Neuronal stem cell (in vitro differentiated cells): ENCODE data around the gene ELOVL1.
A peak's percentile ranks its signal among the peaks of the same experiment; 100 is the strongest.

Experiments
- DNase-seq: peaks from one replicate; pipeline ENCODE4 v3.0.0-alpha.2; 2013; ENCODE audit warnings: low spot score
- H2AFZ ChIP-seq: one replicate; pipeline ENCODE4 v1.6.1; 2013; ENCODE audit warnings: mild to moderate bottlenecking, low read length, inconsistent platforms
- H2AK5ac ChIP-seq: 2 replicates; pipeline ENCODE4 v1.6.1; 2013; ENCODE audit warnings: low read depth, mild to moderate bottlenecking, inconsistent platforms, low read length, moderate library complexity, mixed read lengths
- H2BK120ac ChIP-seq: 2 replicates; pipeline ENCODE4 v1.6.1; 2013; ENCODE audit warnings: low read depth, mild to moderate bottlenecking, inconsistent platforms, low read length, moderate library complexity, mixed read lengths
- H2BK12ac ChIP-seq: one replicate; pipeline ENCODE4 v1.6.1; 2013; ENCODE audit warnings: low read length, inconsistent platforms
- H2BK15ac ChIP-seq: 2 replicates; pipeline ENCODE4 v1.6.1; 2013; ENCODE audit warnings: mild to moderate bottlenecking, low read length, inconsistent platforms, mixed read lengths
- H2BK5ac ChIP-seq: one replicate; pipeline ENCODE4 v1.6.1; 2013; ENCODE audit warnings: inconsistent platforms, mild to moderate bottlenecking, low read length, moderate library complexity
- H3K14ac ChIP-seq: one replicate; pipeline ENCODE4 v1.6.1; 2013; ENCODE audit warnings: low read length, inconsistent platforms
- H3K18ac ChIP-seq: 2 replicates; pipeline ENCODE4 v1.6.1; 2013; ENCODE audit warnings: low read length, inconsistent platforms
- H3K23ac ChIP-seq: 2 replicates; pipeline ENCODE4 v1.6.1; 2013; ENCODE audit warnings: low read depth, mild to moderate bottlenecking, mixed read lengths, low read length, inconsistent platforms; ENCODE audit not compliant: poor library complexity
- H3K27ac ChIP-seq: replicated peaks from 3 replicates; pipeline ENCODE4 v1.5.1; 2013; ENCODE audit warnings: low read length, inconsistent platforms
- H3K27me3 ChIP-seq, 3 experiments: 2 replicates each; pipeline ENCODE4 v1.6.1; 2013; ENCODE audit warnings: low read length in 3 of 3, mild to moderate bottlenecking in 2 of 3, inconsistent platforms in 1 of 3, low read depth in 1 of 3, mixed read lengths in 1 of 3, moderate library complexity in 1 of 3; ENCODE audit not compliant: control insufficient read depth in 3 of 3, insufficient read depth in 3 of 3
- H3K36me3 ChIP-seq, 2 donors: replicated peaks in 1 of 2; 2 replicates each; pipeline ENCODE4 v1.6.1; 2013; ENCODE audit warnings: low read length in 2 of 2; ENCODE audit not compliant: control insufficient read depth in 2 of 2, insufficient read depth in 2 of 2
- H3K4ac ChIP-seq: 2 replicates; pipeline ENCODE4 v1.6.1; 2013; ENCODE audit warnings: inconsistent platforms, mild to moderate bottlenecking, low read length, moderate library complexity
- H3K4me1 ChIP-seq, 2 donors: 1 replicate in 1 of 2; 2 replicates in 1 of 2; pipeline ENCODE4 v1.6.1; 2013; ENCODE audit warnings: low read length in 2 of 2, low read depth in 1 of 2; ENCODE audit not compliant: control insufficient read depth in 2 of 2, insufficient read depth in 1 of 2
- H3K4me2 ChIP-seq: one replicate; pipeline ENCODE4 v1.6.1; 2013; ENCODE audit warnings: mild to moderate bottlenecking, low read length, inconsistent platforms; ENCODE audit not compliant: insufficient read depth, poor library complexity, severe bottlenecking
- H3K4me3 ChIP-seq, 2 donors: 2 replicates each; pipeline ENCODE4 v1.5.1; 2013; ENCODE audit warnings: low read length in 2 of 2, mild to moderate bottlenecking in 2 of 2, inconsistent platforms in 1 of 2, moderate library complexity in 1 of 2
- H3K79me1 ChIP-seq: one replicate; pipeline ENCODE4 v1.6.1; 2013; ENCODE audit warnings: low read depth, mild to moderate bottlenecking, inconsistent platforms, low read length, moderate library complexity
- H3K9ac ChIP-seq: one replicate; pipeline ENCODE4 v1.6.1; 2013; ENCODE audit warnings: mild to moderate bottlenecking, low read depth, low read length, inconsistent platforms; ENCODE audit not compliant: poor library complexity
- H3K9me3 ChIP-seq, 2 donors: replicated peaks in 1 of 2; 2 replicates each; pipeline versions ENCODE3 to v1.6.1; 2013; ENCODE audit warnings: low read length in 2 of 2, mild to moderate bottlenecking in 2 of 2, inconsistent platforms in 1 of 2, low read depth in 1 of 2, mixed read lengths in 1 of 2, moderate library complexity in 1 of 2; ENCODE audit not compliant: control insufficient read depth in 2 of 2, insufficient read depth in 1 of 2
- H4K8ac ChIP-seq: one replicate; pipeline ENCODE4 v1.6.1; 2013; ENCODE audit warnings: low read depth, mild to moderate bottlenecking, inconsistent platforms, low read length, moderate library complexity
- H4K91ac ChIP-seq: one replicate; pipeline ENCODE4 v1.6.1; 2013; ENCODE audit warnings: low read length, low read depth, mild to moderate bottlenecking, inconsistent platforms; ENCODE audit not compliant: poor library complexity
- WGBS, 2 donors: extraction: QIAGEN DNeasy Blood & Tissue Kit; methylation state at CpG; one replicate each; pipeline ENCODE4 v1.1.7; 2013; ENCODE audit warnings: missing lambda C conversion rate in 2 of 2, mixed read lengths in 1 of 2; ENCODE audit not compliant: insufficient read length in 2 of 2, insufficient replicate concordance in 1 of 2; ENCODE audit errors: extremely low coverage in 2 of 2; 5-methylcytosine and 5-hydroxymethylcytosine counted together

Gene ELOVL1

GRCh38 chr1:43381612-43382011, 13.8 kb upstream of the ELOVL1 start:
- no peaks in the 10 kb centered on the region for H3K27me3 ChIP-seq
- no peak overlapping the region for H2AFZ ChIP-seq
- H3K18ac ChIP-seq: no peak overlapping the region
- DNase-seq: no peak
- H4K91ac ChIP-seq: no peak overlapping the region
- H3K79me1 ChIP-seq: no peaks in the 10 kb centered on the region
- no peaks in the 10 kb centered on the region for H3K9me3 ChIP-seq
- H3K36me3 ChIP-seq: peaks cover 28 to 57% of the 10 kb centered on the region in 2 donors
- H3K4ac ChIP-seq: no peak overlapping the region
- no peak overlapping the region for H3K9ac ChIP-seq
- H2BK15ac ChIP-seq: no peak overlapping the region
- no peak overlapping the region for H2BK5ac ChIP-seq
- no peak overlapping the region for H3K4me2 ChIP-seq
- no peak overlapping the region for H3K23ac ChIP-seq
- no peak overlapping the region for H2AK5ac ChIP-seq
- H2BK120ac ChIP-seq: no peak overlapping the region
- H3K14ac ChIP-seq: no peak overlapping the region
- no CpG with 5 or more reads among the region's 3 CpGs for WGBS, 2 donors
- no peak overlapping the region for H2BK12ac ChIP-seq
- no peak overlapping the region for H4K8ac ChIP-seq
- H3K4me1 ChIP-seq: peaks cover 0 to 6% of the 10 kb centered on the region in 2 donors
- no peak overlapping the region for H3K4me3 ChIP-seq
- peak overlapping the region; percentile 55 for H3K27ac ChIP-seq

GRCh38 chr1:43379476-43379875, 11.7 kb upstream of the ELOVL1 start:
- no peak overlapping the region for H4K91ac ChIP-seq
- H3K14ac ChIP-seq: no peak overlapping the region
- H3K4me1 ChIP-seq: peaks cover 0 to 6% of the 10 kb centered on the region in 2 donors
- no peak overlapping the region for H2BK120ac ChIP-seq
- no peaks in the 10 kb centered on the region for H3K9me3 ChIP-seq
- no peak overlapping the region for H4K8ac ChIP-seq
- H3K9ac ChIP-seq: no peak overlapping the region
- H3K36me3 ChIP-seq: peaks cover 12 to 36% of the 10 kb centered on the region in 2 donors
- H3K4ac ChIP-seq: no peak overlapping the region
- H2BK15ac ChIP-seq: no peak overlapping the region
- H2AFZ ChIP-seq: no peak overlapping the region
- no peak overlapping the region for H3K4me2 ChIP-seq
- no CpG with 5 or more reads among the region's 1 CpG for WGBS, 2 donors
- H3K79me1 ChIP-seq: no peaks in the 10 kb centered on the region
- H3K18ac ChIP-seq: no peak overlapping the region
- H2BK5ac ChIP-seq: no peak overlapping the region
- H2AK5ac ChIP-seq: no peak overlapping the region
- H3K4me3 ChIP-seq: no peak overlapping the region
- H3K27ac ChIP-seq: no peak overlapping the region
- no peak overlapping the region for H2BK12ac ChIP-seq
- H3K27me3 ChIP-seq: no peaks in the 10 kb centered on the region
- DNase-seq: no peak
- H3K23ac ChIP-seq: no peak overlapping the region

- no peak overlapping the region for H3K14ac ChIP-seq
- no CpG with 5 or more reads among the region's 1 CpG for WGBS, 2 donors
- no peak overlapping the region for H3K9ac ChIP-seq
- no peak overlapping the region for H2AK5ac ChIP-seq
- no peaks in the 10 kb centered on the region for H3K79me1 ChIP-seq
- H2BK5ac ChIP-seq: no peak overlapping the region
- H3K36me3 ChIP-seq: peaks cover 3 to 20% of the 10 kb centered on the region in 2 donors
- no peak overlapping the region for H2AFZ ChIP-seq
- H3K18ac ChIP-seq: no peak overlapping the region
- no peak overlapping the region for H3K4me3 ChIP-seq
- no peak overlapping the region for H3K23ac ChIP-seq
- H3K27me3 ChIP-seq: no peaks in the 10 kb centered on the region
- no peak overlapping the region for H2BK15ac ChIP-seq
- H4K8ac ChIP-seq: no peak overlapping the region
- no peak overlapping the region for H3K27ac ChIP-seq
- DNase-seq: no peak
- no peak overlapping the region for H3K4me2 ChIP-seq
- H2BK12ac ChIP-seq: no peak overlapping the region
- no peak overlapping the region for H2BK120ac ChIP-seq
- H4K91ac ChIP-seq: no peak overlapping the region
- peaks cover 0 to 6% of the 10 kb centered on the region in 2 donors for H3K4me1 ChIP-seq
- no peaks in the 10 kb centered on the region for H3K9me3 ChIP-seq
- no peak overlapping the region for H3K4ac ChIP-seq
Measured at GRCh38 chr1:43377831-43378230, 10.0 kb upstream of the ELOVL1 start.

- H3K4me1 ChIP-seq: peaks cover 0 to 1% of the 10 kb centered on the region in 2 donors
- no peak overlapping the region for H3K23ac ChIP-seq
- no peak overlapping the region for H3K14ac ChIP-seq
- no peak overlapping the region for H3K9ac ChIP-seq
- H3K27ac ChIP-seq: no peak overlapping the region
- H2BK120ac ChIP-seq: no peak overlapping the region
- H3K79me1 ChIP-seq: no peaks in the 10 kb centered on the region
- no peak overlapping the region for H4K8ac ChIP-seq
- no peak overlapping the region for H3K4ac ChIP-seq
- H2AFZ ChIP-seq: no peak overlapping the region
- peaks cover 3 to 9% of the 10 kb centered on the region in 2 donors for H3K36me3 ChIP-seq
- H3K4me2 ChIP-seq: no peak overlapping the region
- no peak overlapping the region for H4K91ac ChIP-seq
- no peaks in the 10 kb centered on the region for H3K27me3 ChIP-seq
- WGBS, 2 donors: no CpG with 5 or more reads among the region's 7 CpGs
- no peak overlapping the region for H2BK15ac ChIP-seq
- no peak for DNase-seq
- H3K18ac ChIP-seq: no peak overlapping the region
- H2AK5ac ChIP-seq: no peak overlapping the region
- H3K4me3 ChIP-seq: no peak overlapping the region
- no peak overlapping the region for H2BK5ac ChIP-seq
- no peak overlapping the region for H2BK12ac ChIP-seq
- no peaks in the 10 kb centered on the region for H3K9me3 ChIP-seq
Measured at GRCh38 chr1:43376723-43377235, 9.0 kb upstream of the ELOVL1 start.
